ENCODE data around the gene DPP6. TPM values are rescaled to one million over a fixed set of nuclear protein-coding genes. Genes with fewer than 3 reads are reported as not detected.

DPP6 gene
- polyA plus RNA-seq, 2 of the 4 experiments (the other 2 are of a cell fraction): not detected

DNA sequence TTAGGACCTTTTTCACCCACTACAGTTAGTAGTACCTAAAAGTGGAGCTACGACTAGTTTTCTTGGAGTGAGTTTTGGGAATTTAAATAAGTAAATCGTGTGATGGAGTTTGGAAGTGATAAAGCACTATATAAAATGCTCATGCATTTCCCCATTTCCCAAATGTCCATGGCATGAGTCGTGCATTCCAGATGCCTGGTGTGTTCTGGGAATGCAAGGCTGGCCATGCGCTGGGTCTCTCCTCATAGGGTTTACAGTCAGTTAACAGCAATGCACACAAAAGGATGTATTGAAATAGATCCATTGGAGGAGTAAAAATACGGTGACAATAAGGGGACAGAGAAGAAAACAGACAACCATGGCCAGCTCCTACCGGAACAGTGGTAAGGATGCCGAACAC, 149.8 kb downstream of the DPP6 start:
- DNase-seq (ENCODE audit: low read depth in 1 of 2, low spot score in 1 of 2) (no peak), ATAC-seq (no peak), FAIRE-seq (no peak)
- ChIA-PET POLR2A (no interaction called here), CTCF (no interaction called here)
- no peaks in the 10 kb centered on the region for H3K9me3 ChIP-seq
- no peak overlapping the region for H3K4me3 ChIP-seq
- no peak overlapping the region for H3K27ac ChIP-seq
- 11% methylated on average over 7 of the region's 7 CpGs for WGBS (ENCODE audit: missing lambda C conversion rate)
- H3K4me1 ChIP-seq: no peaks in the 10 kb centered on the region
- H3K4me2 ChIP-seq: no peak overlapping the region
- TF ChIP-seq BHLHE40 (IDR thresholded peaks at IDR 0.05; ENCODE audit: low read depth, low read length): no peak
- no peak for TF ChIP-seq HOXA7 (CRISPR knock-in tag; IDR thresholded peaks at IDR 0.05)
- TF ChIP-seq ZNF302 (CRISPR knock-in tag; IDR thresholded peaks at IDR 0.05): no peak
- no peak for TF ChIP-seq TP53 (CRISPR knock-in tag; IDR thresholded peaks at IDR 0.05)
- no peak for TF ChIP-seq RAD21 (conservative IDR thresholded peaks at IDR 0.05 in 1 of 2, IDR thresholded peaks at IDR 0.05 in 1 of 2)
- no peak for TF ChIP-seq MAZ (IDR thresholded peaks at IDR 0.05; ENCODE audit: borderline replicate concordance, low read depth, low read length)
- no peak for TF ChIP-seq CHD2 (IDR thresholded peaks at IDR 0.05; ENCODE audit: low read length, partially characterized antibody)
- TF ChIP-seq NFE2L2 (conservative IDR thresholded peaks at IDR 0.05; ENCODE audit: low read length): no peak
- no peak for TF ChIP-seq RARB (CRISPR knock-in tag; IDR thresholded peaks at IDR 0.05)
- TF ChIP-seq, protein P1, sequence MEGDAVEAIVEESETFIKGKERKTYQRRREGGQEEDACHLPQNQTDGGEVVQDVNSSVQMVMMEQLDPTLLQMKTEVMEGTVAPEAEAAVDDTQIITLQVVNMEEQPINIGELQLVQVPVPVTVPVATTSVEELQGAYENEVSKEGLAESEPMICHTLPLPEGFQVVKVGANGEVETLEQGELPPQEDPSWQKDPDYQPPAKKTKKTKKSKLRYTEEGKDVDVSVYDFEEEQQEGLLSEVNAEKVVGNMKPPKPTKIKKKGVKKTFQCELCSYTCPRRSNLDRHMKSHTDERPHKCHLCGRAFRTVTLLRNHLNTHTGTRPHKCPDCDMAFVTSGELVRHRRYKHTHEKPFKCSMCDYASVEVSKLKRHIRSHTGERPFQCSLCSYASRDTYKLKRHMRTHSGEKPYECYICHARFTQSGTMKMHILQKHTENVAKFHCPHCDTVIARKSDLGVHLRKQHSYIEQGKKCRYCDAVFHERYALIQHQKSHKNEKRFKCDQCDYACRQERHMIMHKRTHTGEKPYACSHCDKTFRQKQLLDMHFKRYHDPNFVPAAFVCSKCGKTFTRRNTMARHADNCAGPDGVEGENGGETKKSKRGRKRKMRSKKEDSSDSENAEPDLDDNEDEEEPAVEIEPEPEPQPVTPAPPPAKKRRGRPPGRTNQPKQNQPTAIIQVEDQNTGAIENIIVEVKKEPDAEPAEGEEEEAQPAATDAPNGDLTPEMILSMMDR (IDR thresholded peaks at IDR 0.05): no peak
- no peak for TF ChIP-seq FOSL2 (IDR thresholded peaks at IDR 0.05)
- TF ChIP-seq FOSL2 (CRISPR knock-in tag; IDR thresholded peaks at IDR 0.05): no peak
- TF ChIP-seq CBX8 (IDR thresholded peaks at IDR 0.05): no peak
- TF ChIP-seq ZC3H11A (IDR thresholded peaks at IDR 0.05): no peak
- TF ChIP-seq, protein P2, sequence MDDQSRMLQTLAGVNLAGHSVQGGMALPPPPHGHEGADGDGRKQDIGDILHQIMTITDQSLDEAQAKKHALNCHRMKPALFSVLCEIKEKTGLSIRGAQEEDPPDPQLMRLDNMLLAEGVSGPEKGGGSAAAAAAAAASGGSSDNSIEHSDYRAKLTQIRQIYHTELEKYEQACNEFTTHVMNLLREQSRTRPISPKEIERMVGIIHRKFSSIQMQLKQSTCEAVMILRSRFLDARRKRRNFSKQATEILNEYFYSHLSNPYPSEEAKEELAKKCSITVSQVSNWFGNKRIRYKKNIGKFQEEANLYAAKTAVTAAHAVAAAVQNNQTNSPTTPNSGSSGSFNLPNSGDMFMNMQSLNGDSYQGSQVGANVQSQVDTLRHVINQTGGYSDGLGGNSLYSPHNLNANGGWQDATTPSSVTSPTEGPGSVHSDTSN (IDR thresholded peaks at IDR 0.05): no peak
- no peak for TF ChIP-seq TFCP2L1 (CRISPR knock-in tag; IDR thresholded peaks at IDR 0.05)
- TF ChIP-seq HDAC2 (IDR thresholded peaks at IDR 0.05): no peak

DNA sequence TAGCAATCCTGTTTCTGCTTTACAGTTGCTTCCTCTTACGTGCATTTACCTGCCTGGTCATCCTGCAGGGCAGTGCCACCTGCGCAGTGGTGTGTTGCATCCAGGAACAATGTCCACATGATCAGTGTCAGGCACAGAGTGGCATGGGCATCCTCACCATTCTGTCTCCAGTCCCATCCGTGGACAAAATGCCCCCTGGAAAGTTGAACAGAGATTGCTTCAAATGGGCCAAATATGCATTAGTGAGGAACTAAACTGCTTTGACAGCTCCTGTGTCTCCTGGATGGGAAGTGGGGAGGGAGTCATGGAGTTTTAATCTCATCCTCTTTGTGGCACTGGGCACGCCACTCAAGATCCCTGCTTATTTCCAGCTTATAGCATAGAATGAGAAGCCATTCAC, 151.8 kb downstream of the DPP6 start:
- DNase-seq (ENCODE audit: low read depth in 1 of 2, low spot score in 1 of 2): no peak
- Histone ChIP-seq H3K9me3 (no peaks in the 10 kb centered on the region), H3K4me1 (no peaks in the 10 kb centered on the region), H3K4me2 (no peak overlapping the region), H3K4me3 (no peak overlapping the region), H3K27ac (no peak overlapping the region)
- no peak for ATAC-seq
- TF ChIP-seq, protein P3, sequence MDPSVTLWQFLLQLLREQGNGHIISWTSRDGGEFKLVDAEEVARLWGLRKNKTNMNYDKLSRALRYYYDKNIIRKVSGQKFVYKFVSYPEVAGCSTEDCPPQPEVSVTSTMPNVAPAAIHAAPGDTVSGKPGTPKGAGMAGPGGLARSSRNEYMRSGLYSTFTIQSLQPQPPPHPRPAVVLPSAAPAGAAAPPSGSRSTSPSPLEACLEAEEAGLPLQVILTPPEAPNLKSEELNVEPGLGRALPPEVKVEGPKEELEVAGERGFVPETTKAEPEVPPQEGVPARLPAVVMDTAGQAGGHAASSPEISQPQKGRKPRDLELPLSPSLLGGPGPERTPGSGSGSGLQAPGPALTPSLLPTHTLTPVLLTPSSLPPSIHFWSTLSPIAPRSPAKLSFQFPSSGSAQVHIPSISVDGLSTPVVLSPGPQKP (IDR thresholded peaks at IDR 0.05; ENCODE audit: low read depth, low read length): no peak
- TF ChIP-seq HOXB13 (CRISPR knock-in tag; IDR thresholded peaks at IDR 0.05; ENCODE audit: low read depth) (no peak), EHF (CRISPR knock-in tag; IDR thresholded peaks at IDR 0.05) (no peak), JUN (IDR thresholded peaks at IDR 0.05) (no peak), ZNF302 (CRISPR knock-in tag; IDR thresholded peaks at IDR 0.05) (no peak), HEYL (CRISPR knock-in tag; IDR thresholded peaks at IDR 0.05) (no peak), EP300 (IDR thresholded peaks at IDR 0.05) (no peak), RFX5 (IDR thresholded peaks at IDR 0.05) (no peak), ZC3H11A (IDR thresholded peaks at IDR 0.05) (no peak), SMC3 (IDR thresholded peaks at IDR 0.05) (no peak), ZSCAN20 (CRISPR knock-in tag; IDR thresholded peaks at IDR 0.05) (no peak), NFE2L2 (conservative IDR thresholded peaks at IDR 0.05; ENCODE audit: low read length) (no peak), CHD2 (IDR thresholded peaks at IDR 0.05; ENCODE audit: low read length, partially characterized antibody) (no peak), RARB (CRISPR knock-in tag; IDR thresholded peaks at IDR 0.05) (no peak)
- TF ChIP-seq, protein P4, sequence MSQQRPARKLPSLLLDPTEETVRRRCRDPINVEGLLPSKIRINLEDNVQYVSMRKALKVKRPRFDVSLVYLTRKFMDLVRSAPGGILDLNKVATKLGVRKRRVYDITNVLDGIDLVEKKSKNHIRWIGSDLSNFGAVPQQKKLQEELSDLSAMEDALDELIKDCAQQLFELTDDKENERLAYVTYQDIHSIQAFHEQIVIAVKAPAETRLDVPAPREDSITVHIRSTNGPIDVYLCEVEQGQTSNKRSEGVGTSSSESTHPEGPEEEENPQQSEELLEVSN (IDR thresholded peaks at IDR 0.05; ENCODE audit: borderline replicate concordance, low read depth): no peak
- TF ChIP-seq, protein P5, sequence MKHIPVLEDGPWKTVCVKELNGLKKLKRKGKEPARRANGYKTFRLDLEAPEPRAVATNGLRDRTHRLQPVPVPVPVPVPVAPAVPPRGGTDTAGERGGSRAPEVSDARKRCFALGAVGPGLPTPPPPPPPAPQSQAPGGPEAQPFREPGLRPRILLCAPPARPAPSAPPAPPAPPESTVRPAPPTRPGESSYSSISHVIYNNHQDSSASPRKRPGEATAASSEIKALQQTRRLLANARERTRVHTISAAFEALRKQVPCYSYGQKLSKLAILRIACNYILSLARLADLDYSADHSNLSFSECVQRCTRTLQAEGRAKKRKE (CRISPR knock-in tag; IDR thresholded peaks at IDR 0.05; ENCODE audit: low read depth): no peak
- TF ChIP-seq, protein P2 (IDR thresholded peaks at IDR 0.05): no peak
- TF ChIP-seq, protein P6, sequence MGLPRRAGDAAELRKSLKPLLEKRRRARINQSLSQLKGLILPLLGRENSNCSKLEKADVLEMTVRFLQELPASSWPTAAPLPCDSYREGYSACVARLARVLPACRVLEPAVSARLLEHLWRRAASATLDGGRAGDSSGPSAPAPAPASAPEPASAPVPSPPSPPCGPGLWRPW (IDR thresholded peaks at IDR 0.05): no peak
- TF ChIP-seq, protein P1 (IDR thresholded peaks at IDR 0.05): no peak
- ChIA-PET POLR2A (no interaction called here), CTCF (no interaction called here)
- FAIRE-seq: no peak
- 4% methylated on average over 4 of the region's 4 CpGs for WGBS (ENCODE audit: missing lambda C conversion rate)
